Endometrial microvascular endothelial cells (primary cell): ENCODE data around the gene PLEKHG2. TPM values are rescaled to one million over a fixed set of nuclear protein-coding genes. Genes with fewer than 3 reads are reported as not detected.

ENCODE experiments used
- in situ Hi-C: cut with HindIII; loops from 2 replicates; pipeline ENCODE4 v1.10.0; 2017; ENCODE audit warnings: low sequenced_read_pairs, low pct_unique_long_range_greater_than_20kb; ENCODE audit errors: inconsistent ontology term
- total RNA-seq: library from RNA; depleted of rRNA; stranded (reverse); fragments of >200 nt; gene quantifications from one replicate; pipeline ENCODE4 v1.2.3, GENCODE V29; 2015; ENCODE audit errors: inconsistent ontology term

Gene PLEKHG2
- total RNA-seq, 1 donor from 2014 or later, result 12.8 TPM

DNA sequence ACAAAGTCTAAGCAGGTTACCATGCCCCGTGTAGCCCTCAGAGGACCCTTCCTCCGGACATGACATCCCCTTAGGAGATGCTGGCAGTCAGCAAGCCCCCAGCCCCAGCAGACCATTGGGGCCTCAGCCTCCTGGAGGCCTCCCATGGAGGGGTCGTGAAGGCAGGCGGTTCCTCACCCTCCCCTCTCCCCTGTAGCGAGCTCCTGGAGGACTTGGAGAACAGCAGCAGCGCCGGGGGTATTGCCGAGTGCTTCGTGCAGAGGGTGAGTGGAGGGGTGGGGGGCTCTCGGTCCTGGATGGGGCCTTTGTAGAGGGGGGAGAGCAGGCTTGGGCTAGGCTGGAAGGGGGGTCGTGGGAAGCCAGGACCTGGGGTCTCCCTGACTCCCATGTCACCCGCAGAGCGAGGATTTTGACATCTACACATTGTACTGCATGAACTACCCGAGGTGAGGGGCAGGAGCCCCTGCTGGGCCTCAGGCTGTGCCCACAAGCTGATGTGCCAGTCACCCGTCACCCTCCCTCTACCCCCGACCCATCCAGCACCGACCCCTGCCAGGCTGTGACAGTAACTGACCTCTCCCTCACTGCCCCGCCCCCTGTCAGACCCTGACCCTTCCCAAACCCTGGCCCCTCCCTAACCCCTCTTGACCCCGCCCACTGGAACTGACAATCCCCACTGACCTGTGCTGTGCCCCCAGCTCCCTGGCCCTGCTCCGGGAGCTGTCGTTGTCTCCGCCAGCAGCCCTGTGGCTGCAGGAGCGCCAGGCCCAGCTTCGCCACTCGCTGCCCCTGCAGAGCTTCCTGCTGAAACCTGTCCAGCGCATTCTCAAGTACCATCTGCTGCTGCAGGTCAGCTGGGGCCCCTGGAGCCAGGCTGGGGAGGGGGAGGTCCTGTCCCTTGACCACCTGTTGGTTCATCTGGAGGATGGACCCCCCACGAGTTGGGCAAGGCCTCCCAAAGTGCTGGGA lies 4.0 kb downstream of the PLEKHG2 start:
- in situ Hi-C loops, result no loop called here

DNA sequence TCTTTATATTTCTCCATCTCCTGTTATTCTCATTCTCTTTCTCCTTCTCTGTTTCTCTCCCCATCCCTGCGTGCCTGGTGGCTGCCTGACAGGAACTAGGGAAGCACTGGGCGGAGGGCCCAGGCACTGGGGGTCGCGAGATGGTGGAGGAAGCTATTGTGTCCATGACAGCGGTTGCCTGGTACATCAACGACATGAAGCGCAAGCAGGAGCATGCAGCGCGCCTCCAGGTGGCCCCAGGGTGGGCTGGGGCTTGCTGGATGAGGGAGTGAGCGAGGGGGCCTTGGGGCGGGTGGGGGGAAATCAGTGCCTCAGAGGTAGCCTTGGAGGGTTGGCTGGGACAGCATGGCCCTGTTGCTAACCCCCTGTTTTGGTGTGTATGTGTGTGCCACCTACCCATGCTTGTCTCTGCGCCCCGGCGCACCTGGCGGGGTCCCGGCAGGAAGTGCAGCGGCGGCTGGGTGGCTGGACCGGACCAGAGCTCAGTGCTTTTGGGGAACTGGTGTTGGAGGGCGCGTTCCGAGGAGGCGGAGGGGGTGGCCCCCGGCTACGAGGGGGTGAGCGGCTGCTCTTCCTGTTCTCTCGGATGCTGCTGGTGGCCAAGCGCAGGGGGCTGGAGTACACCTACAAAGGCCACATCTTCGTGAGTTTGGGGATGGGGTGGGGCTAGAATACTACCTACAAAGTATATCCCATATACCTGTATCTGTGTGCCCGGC lies 5.2 kb downstream of the PLEKHG2 start:
- in situ Hi-C loops, result no loop called here

- in situ Hi-C loops, result no loop called here
These were observed 6.5 kb downstream of the PLEKHG2 start for GRCh38 chr19:39419003-39419402.

DNA sequence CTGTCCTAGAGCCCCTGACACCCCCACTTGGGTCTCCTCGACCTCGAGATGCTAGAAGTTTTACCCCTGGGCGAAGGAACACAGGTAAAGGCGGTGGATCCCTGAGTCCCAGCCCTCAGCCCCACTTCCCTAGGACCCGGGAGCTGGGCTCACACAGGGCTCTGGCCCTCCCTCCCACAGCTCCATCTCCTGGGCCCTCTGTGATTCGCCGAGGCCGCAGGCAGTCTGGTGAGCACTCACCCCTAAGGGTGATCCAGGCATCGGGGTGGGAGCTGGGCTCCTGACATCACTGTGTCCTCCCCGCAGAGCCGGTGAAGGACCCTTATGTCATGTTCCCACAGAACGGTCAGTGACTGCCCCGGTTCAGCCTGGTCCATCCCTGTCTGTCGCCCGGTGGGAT lies 8.3 kb downstream of the PLEKHG2 start:
- in situ Hi-C loops, result no loop called here

DNA sequence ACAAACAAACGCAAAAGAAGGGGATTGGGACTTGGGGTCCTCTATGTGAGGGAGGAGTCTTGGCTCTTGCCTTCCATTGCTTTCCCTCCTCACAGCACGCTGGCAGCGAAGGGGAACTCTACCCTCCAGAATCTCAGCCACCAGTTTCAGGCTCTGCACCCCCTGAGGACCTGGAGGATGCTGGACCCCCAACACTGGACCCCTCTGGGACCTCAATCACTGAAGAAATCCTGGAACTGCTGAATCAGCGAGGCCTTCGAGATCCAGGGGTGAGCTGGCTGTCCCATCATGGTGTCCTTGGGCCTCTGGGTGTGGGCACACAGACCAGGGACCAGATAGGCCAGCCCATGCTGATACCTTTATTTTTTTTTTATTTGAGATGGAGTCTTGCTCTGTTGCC lies 9.6 kb downstream of the PLEKHG2 start:
- in situ Hi-C loops, result no loop called here

- in situ Hi-C loops, result no loop called here
These were observed 11.0 kb downstream of the PLEKHG2 start for GRCh38 chr19:39423258-39424086.

GRCh38 chr19:39424934-39425333 lies 12.5 kb downstream of the PLEKHG2 start:
- in situ Hi-C loops, result no loop called here

DNA sequence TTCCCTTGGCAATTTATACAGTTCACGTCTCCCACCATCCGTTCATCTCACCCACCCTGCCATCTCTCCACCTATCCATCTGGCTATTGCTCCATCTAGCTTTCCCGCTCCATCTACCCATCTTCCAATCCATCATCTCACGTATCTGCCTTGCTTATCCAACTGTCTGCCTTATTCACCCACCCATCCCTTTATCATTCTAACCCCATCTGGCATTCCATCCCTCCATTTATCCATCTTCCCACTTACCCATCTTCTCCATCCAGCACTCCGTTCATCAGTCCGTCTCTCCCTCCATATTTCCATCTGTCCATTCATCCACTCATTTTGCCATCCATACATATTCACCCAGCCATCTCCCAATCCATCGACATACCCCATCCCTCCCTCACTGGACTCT lies 13.3 kb downstream of the PLEKHG2 start:
- in situ Hi-C loops, result no loop called here

DNA sequence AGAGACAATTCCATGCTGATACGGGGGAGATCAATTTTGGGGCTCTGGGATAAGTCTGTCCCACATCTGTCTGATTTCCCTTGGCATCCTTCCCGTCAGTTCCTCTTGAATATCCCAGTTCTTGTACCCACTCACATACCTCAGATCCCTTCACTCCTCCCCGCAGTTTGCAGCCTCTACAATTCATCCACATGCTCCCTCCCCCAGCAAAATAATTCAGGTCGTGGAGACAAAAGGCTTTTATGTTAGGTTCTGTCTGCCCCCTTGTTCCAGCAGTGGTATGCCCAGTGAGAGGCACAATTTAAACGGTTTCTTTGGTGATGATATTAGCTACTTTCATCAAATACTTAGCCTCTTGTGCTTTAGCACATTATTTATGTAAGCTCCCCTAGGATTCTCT lies 13.7 kb downstream of the PLEKHG2 start:
- in situ Hi-C loops, result no loop called here

DNA sequence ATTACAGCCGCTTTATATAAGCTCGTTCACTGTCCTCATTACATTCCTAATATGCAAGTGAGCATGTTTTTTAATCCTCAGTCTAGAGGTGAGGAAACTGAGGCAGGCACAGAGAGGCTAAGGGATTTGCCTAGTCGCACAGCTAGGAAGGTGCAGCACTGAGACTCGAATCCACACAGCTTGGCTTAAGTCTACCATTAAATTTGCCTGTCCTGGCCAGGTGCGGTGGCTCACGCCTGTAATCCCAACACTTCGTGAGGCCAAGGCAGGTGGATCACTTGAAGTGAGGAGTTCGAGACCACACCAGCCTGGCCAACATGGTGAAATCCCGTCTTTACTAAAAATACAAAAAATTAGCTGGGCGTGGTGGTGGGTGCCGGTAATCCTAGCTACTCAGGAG lies 15.2 kb downstream of the PLEKHG2 start:
- in situ Hi-C loops, result no loop called here

DNA sequence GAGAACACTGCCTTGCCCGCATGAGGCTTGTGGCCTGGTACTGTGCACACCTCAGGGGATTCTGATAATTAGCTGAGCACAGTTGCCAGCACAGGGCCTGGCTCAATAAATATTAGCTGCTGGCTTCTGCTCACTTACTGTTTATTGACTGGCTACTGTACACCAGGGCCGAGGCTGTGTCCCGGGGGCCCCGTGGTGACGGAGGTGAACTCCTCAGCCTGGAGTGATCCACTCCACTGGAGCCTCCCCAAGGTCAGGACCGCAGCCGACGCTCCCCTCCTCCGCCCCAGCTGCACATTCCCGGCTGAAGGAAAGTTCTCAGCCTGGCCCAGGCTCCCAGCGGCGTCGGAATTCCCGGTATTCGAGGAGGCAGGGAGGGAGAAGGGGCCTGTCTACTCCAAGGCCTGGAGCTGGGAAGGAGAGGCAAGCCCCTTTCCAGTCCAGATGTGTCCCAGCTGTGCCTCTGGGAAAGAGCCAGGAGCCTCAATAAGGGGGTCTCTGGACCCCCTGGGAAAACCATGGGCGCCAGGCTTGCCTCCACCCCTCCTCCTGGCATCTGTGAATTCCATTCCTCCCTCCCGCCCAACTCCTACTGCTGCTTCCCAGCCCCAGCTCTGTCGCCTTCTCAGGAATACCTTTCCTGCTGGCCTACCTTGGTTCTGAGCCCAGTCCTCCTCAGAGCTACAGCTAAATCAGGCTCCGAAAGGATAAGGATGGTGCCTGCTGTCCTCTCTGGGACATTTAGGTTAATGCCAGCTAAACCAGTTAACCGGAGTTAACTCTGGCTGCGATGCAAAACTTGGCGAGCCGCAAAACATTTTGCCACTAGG lies 16.0 kb downstream of the PLEKHG2 start:
- in situ Hi-C loops, result no loop called here

DNA sequence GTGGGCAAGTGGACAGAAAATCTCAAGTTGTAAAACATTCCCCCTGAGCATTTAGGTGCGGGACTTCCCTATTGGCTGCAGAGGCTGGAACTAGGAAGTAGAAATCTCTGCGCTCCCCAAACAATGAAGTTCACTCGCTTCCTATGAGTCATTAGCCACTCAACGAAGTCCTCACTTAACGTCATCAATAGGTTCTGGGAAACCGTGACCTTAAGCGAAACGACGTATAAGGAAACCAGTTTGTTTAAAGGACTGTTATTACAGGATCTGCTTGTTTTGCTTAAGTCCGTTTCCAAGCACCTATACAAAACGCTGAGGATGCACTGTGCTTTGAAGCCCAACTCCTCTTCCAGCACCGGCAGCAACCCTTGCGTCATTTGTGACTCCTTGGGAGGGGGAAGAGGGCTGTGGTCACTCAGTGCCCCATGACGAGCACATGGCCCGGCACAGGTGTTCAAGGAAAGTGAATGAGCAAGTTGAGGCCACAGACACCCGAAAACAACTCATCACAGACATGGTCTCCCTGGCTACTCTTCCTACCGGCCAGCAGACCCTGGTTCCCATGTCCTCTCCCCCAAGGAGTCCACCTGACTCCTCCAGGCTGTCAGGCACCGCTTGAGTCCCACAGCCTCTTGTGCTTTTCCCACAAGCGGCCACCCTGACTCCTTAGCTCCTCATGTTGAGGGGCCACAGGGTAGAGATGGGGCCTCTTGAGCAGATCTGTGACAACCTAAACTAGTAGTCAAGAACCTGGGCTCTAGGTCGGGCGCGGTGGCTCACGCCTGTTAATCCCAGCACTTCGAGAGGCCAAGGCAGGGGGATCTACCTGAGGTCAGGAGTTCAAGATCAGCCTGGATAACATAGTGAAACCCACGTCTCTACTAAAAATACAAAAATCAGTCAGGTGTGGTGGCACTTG lies 18.5 kb downstream of the PLEKHG2 start:
- in situ Hi-C loops, result no loop called here

DNA sequence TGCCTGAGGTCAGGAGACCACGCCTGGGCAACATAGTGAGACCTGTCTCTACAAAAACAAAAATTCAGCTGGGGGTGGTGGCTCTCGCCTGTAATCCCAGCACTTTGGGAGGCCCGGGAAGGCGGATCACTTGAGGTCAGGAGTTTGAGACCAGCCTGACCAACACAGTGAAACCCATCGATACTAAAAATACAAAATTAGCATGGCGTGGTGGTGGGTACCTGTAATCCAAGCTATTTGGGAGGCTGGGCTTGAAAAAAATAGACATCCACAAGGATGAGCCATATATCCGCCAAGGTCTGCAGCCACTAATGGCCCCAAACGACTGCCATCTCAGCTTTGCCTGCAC lies 20.2 kb downstream of the PLEKHG2 start:
- in situ Hi-C loops, result no loop called here

DNA sequence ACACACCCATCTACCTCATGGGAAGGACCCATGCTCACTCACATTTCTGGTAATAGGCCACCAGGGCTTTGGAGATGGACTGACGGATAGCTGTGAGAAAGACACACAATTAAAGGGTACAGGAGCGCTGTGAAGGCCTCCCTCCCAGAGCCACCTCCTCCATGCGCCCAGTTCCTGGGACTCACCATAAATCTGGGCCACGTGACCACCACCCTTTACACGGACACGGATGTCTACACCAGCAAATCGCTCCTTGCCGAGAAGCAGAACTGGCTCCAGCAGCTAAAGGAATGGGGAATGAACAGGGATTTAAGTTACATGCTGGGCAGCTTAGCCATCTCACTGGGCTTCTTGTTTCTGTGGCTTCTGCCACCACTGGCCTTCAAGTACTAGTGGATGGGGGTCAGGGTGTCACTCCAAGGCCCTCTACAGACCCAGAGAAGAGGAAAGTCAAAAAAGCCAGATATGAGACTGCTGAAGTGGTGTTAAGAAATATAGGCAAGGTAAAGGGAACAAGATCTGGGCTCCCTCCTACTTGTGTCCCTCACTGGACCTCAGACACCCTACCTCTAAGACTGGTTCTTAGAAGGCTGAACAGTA lies 21.1 kb downstream of the PLEKHG2 start:
- in situ Hi-C loops, result no loop called here

DNA sequence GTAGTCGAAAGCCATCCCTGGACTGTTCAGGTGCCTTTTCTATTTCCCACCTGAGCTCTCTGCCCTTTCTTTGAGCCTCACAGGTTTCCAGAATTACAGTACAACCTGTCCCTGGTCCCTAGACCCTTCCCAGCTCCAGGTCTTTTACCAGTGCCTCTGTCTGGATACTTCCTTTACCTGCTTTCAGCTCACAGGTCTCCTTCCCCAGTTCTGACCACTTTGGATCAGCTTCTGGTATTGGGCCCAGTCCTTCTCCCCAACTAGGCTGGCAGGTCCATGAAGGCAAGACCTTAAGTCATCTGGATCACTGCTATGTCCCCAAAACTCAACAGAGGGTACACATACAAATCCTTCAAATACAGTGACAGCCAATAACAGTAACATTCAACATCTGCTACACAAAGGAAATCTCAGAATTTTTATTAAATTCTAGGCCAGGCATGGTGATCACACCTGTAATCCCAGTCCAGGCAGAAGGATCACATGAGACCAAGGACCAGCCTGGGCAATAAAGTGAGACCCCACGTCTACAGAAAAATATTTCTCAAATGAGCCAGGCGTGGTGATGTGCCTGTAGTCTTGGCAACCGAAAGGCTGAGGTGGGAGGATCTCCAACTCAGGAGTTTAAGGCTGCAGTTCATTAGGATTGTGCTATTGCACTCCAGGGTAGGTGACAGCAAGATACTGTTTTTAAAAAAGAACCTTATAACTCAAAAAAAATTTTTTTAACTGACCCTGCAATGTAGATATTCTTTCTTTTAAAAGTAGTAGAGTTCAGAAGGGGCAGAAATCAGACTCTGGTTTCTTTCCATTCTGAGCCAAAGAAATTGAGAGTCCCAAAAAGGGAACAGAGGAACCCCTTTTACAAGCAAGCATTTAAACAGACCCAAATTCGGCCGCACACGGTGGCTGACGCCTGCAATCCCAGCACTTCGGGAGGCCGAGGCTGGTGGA lies 21.9 kb downstream of the PLEKHG2 start:
- in situ Hi-C loops, result no loop called here
